ENCODE measurements around the gene FBXO28. TPM values are rescaled to one million over a fixed set of nuclear protein-coding genes. Genes with fewer than 3 reads are reported as not detected.

The FBXO28 gene
- total and polyA plus RNA-seq, 3 donors from 2014 or later = 23.7 to 43.7 (median 29.6) TPM

DNA sequence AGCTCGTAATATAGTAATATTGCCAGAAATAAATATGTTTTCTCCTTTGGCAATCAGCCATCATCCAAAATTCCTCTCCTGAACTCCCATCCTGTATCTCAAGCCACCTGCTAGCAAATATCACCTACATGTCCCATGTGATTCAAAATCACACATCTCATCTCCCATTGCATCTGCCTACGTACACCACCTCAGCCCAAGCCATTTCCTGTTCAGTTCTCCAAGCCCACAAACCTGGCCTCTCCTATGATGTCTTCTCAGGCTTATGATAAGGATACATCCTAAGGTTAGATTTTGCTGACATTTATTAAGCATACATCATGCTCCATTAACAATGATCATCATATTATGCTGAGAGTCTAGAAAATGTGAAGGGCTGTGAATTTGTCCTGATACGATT is 37.2 kb downstream of the FBXO28 start:
- Histone ChIP-seq H3K27ac (no peak overlapping the region), H3K9me3 (no peaks in the 10 kb centered on the region), H3K4me3 (no peak overlapping the region), H3K4me1 (no peaks in the 10 kb centered on the region), H3K27me3 (no peaks in the 10 kb centered on the region), H3K36me3 (ENCODE audit: low read depth, missing control alignments) (no peaks in the 10 kb centered on the region)
- intact Hi-C loops (cut with DNase I; ENCODE audit: low total_unique reads) = no loop called here
- TF ChIP-seq CTCF (IDR thresholded peaks at IDR 0.05) (no peak), POLR2A (IDR thresholded peaks at IDR 0.05) (no peak)
- no peak for DNase-seq
- WGBS, 2 donors = 78 to 90% methylated on average over 3 of the region's 3 CpGs

DNA sequence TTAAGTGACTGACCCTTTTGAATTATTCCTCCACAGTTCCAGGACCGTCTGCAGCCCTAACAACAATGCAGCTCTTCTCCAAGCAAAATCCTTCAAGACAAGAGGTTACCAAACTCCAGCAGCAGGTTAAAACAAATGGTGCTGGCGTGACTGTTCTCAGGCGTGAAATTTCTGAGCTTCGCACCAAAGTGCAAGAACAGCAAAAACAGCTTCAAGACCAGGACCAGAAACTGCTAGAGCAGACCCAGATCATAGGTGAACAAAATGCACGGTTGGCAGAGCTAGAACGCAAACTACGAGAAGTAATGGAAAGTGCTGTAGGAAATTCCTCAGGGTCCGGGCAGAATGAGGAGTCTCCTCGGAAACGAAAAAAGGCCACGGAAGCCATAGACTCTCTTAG is 43.4 kb downstream of the FBXO28 start:
- Histone ChIP-seq H3K36me3 (ENCODE audit: low read depth, missing control alignments) (no peaks in the 10 kb centered on the region), H3K27me3 (no peaks in the 10 kb centered on the region), H3K4me3 (no peak overlapping the region), H3K4me1 (no peaks in the 10 kb centered on the region), H3K9me3 (no peaks in the 10 kb centered on the region), H3K27ac (no peak overlapping the region)
- 87 to 90% methylated on average over 11 of the region's 11 CpGs for WGBS, 2 donors
- TF ChIP-seq POLR2A (IDR thresholded peaks at IDR 0.05) (no peak), CTCF (IDR thresholded peaks at IDR 0.05) (no peak)
- no peak for DNase-seq
- intact Hi-C loops (cut with DNase I; ENCODE audit: low total_unique reads) = no loop called here

- intact Hi-C loops (cut with DNase I; ENCODE audit: low total_unique reads) = no loop called here
- Histone ChIP-seq H3K36me3 (ENCODE audit: low read depth, missing control alignments) (no peaks in the 10 kb centered on the region), H3K27me3 (no peaks in the 10 kb centered on the region), H3K4me1 (no peaks in the 10 kb centered on the region), H3K4me3 (no peak overlapping the region), H3K9me3 (no peaks in the 10 kb centered on the region), H3K27ac (no peak overlapping the region)
- no peak for DNase-seq
- TF ChIP-seq CTCF (IDR thresholded peaks at IDR 0.05) = no peak
- no peak for TF ChIP-seq POLR2A (IDR thresholded peaks at IDR 0.05)
- WGBS, 2 donors = 59 to 61% methylated on average over 6 of the region's 6 CpGs
These were observed 45.6 kb downstream of the FBXO28 start for GRCh38 chr1:224159541-224159940.

DNA sequence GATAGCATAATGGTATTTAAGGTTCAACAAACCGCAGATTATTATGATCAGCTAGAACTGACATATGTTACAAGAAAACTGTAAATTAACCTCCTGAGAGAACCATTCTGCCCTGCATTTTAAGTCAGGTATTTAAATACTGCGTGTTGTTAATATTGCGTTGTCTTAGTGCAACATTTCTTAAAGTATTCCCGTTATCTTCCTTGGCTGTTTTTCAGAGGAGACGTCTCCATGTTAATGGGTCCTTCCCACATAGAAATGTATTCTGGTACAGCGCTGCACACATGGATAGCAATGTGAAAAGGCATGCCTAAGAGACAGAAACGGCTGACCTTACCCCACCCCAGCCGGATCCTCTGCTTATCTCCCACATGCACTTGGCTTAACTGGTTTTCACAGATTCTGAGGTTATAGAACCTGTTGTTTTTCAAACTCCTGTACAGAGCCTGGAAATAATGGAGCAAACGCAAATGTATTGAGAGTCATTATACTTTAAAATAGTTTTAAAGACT is 46.3 kb downstream of the FBXO28 start:
- Histone ChIP-seq H3K27ac (no peak overlapping the region), H3K27me3 (no peaks in the 10 kb centered on the region), H3K4me1 (no peaks in the 10 kb centered on the region), H3K36me3 (ENCODE audit: low read depth, missing control alignments) (no peaks in the 10 kb centered on the region), H3K9me3 (no peaks in the 10 kb centered on the region), H3K4me3 (no peak overlapping the region)
- WGBS, 2 donors = 78 to 89% methylated on average over 9 of the region's 9 CpGs
- intact Hi-C loops (cut with DNase I; ENCODE audit: low total_unique reads) = no loop called here
- DNase-seq = no peak
- no peak for TF ChIP-seq CTCF (IDR thresholded peaks at IDR 0.05)
- TF ChIP-seq POLR2A (IDR thresholded peaks at IDR 0.05) = no peak

GRCh38 chr1:224162768-224163167 is 48.9 kb downstream of the FBXO28 start:
- Histone ChIP-seq H3K27ac (no peak overlapping the region), H3K4me1 (no peaks in the 10 kb centered on the region), H3K27me3 (no peaks in the 10 kb centered on the region), H3K4me3 (no peak overlapping the region), H3K9me3 (no peaks in the 10 kb centered on the region), H3K36me3 (ENCODE audit: low read depth, missing control alignments) (no peaks in the 10 kb centered on the region)
- TF ChIP-seq CTCF (IDR thresholded peaks at IDR 0.05) = no peak
- no peak for TF ChIP-seq POLR2A (IDR thresholded peaks at IDR 0.05)
- intact Hi-C loops (cut with DNase I; ENCODE audit: low total_unique reads) = no loop called here
- 88 to 97% methylated on average over 8 of the region's 8 CpGs for WGBS, 2 donors
- DNase-seq = no peak
